HepG2 (cell line): ENCODE data around the gene TNFRSF6B. TPM values are rescaled to one million over a fixed set of nuclear protein-coding genes. Genes with fewer than 3 reads are reported as not detected.
A peak's percentile ranks its signal among the peaks of the same experiment; 100 is the strongest.

Source experiments
- ATAC-seq: fragments of 200-7000 bp; cut with Tn5 transposase; 3 replicates; pipeline ENCODE4 v1.9.1; 2020; ENCODE audit warnings: mild to moderate bottlenecking, moderate library complexity
- BruUV-seq: library from RNA; stranded (reverse); fragments of 400-500 nt; replicated peaks from 2 replicates; lab custom pipeline; 2021; lab: Mats Ljungman, UMichigan
- CTCF ChIA-PET: fragments of 300-600 bp; formaldehyde crosslinking; extraction: SDS; loops from one replicate; lab custom pipeline; 2021; ENCODE audit warnings: low total read pairs, inconsistent platforms, low intra/inter-chr PET ratio; lab: Yijun Ruan, JAX
- POLR2A ChIA-PET: fragments of 350-600 bp; sonication (Branson Sonifier 250); formaldehyde crosslinking; loops from one replicate; lab custom pipeline; 2020; ENCODE audit warnings: antibody characterized with exemption, inconsistent platforms; lab: Yijun Ruan, JAX
- DNase-seq: peaks from one replicate; pipeline ENCODE4 v3.0.0-alpha.2; 2015; ENCODE audit warnings: low spot score
- FAIRE-seq: peaks from 3 replicates; lab custom pipeline; 2011; peaks lifted over from hg19 to GRCh38; lab: Jason Lieb, UNC
- H2AFZ ChIP-seq: one replicate; pipeline ENCODE4 v1.6.1; 2011; ENCODE audit warnings: low read length, inconsistent platforms
- H3K27ac ChIP-seq: fragments of 300-600 bp; 3 replicates; pipeline ENCODE4 v1.8.0; 2011; ENCODE audit warnings: mixed run types, mild to moderate bottlenecking, mixed read lengths, low read length, inconsistent platforms; ENCODE audit not compliant: insufficient read depth; ENCODE audit errors: extremely low read length
- H3K27me3 ChIP-seq, 2 experiments: fragments of 200-600 bp in 1 of 2; 2 replicates in 1 of 2; 3 replicates in 1 of 2; pipeline versions ENCODE4 v1.6.0 to v1.8.0; 2011; ENCODE audit warnings: low read length in 2 of 2, mild to moderate bottlenecking in 2 of 2, moderate library complexity in 2 of 2, inconsistent platforms in 1 of 2; ENCODE audit not compliant: insufficient read depth in 2 of 2, control insufficient read depth in 1 of 2
- H3K36me3 ChIP-seq, 2 experiments: fragments of 200-600 bp in 1 of 2; replicated peaks in 1 of 2; 2 replicates in 1 of 2; 3 replicates in 1 of 2; pipeline versions ENCODE4 v1.5.1 to v1.8.0; 2011; ENCODE audit warnings: low read length in 2 of 2, inconsistent platforms in 1 of 2; ENCODE audit not compliant: insufficient read depth in 2 of 2, control insufficient read depth in 1 of 2
- H3K4me1 ChIP-seq: 2 replicates; pipeline ENCODE4 v1.5.1; 2012; ENCODE audit warnings: low read length, inconsistent platforms; ENCODE audit not compliant: insufficient read depth
- H3K4me2 ChIP-seq: 2 replicates; pipeline ENCODE4 v1.6.0; 2011; ENCODE audit warnings: low read depth, low read length, inconsistent platforms
- H3K4me3 ChIP-seq, 3 experiments: fragments of 200-600 bp in 1 of 3; sonication (generic), shearing (Covaris generic) in 1 of 3; replicated peaks in 1 of 3; 2 replicates each; pipeline ENCODE4 v1.5.1; 2011 to 2016; ENCODE audit warnings: low read length in 3 of 3, inconsistent platforms in 2 of 3, low read depth in 2 of 3, mild to moderate bottlenecking in 2 of 3, control low read depth in 1 of 3, mixed read lengths in 1 of 3; ENCODE audit not compliant: insufficient read depth in 1 of 3
- H3K79me2 ChIP-seq: one replicate; pipeline ENCODE4 v1.6.1; 2011; ENCODE audit warnings: low read length, inconsistent platforms; ENCODE audit not compliant: insufficient read depth
- H3K9ac ChIP-seq: 2 replicates; pipeline ENCODE4 v1.6.0; 2011; ENCODE audit warnings: mild to moderate bottlenecking, low read depth, low read length, inconsistent platforms; ENCODE audit not compliant: insufficient read depth
- H3K9me3 ChIP-seq: 2 replicates; pipeline ENCODE4 v1.5.1; 2012; ENCODE audit warnings: mild to moderate bottlenecking, low read length
- H4K20me1 ChIP-seq: 2 replicates; pipeline ENCODE4 v1.6.0; 2011; ENCODE audit warnings: inconsistent platforms, mild to moderate bottlenecking, low read length, moderate library complexity; ENCODE audit not compliant: insufficient read depth
- ARNTL ChIP-seq: sonication (generic); formaldehyde crosslinking; IDR thresholded peaks from 2 replicates; pipeline ENCODE4 v1.4.0; 2020; ENCODE audit warnings: mild to moderate bottlenecking, missing genetic modification reagents
- FOXA1 ChIP-seq, 2 experiments: fragments of 450-650 bp in 1 of 2; sonication (generic) in 1 of 2; formaldehyde crosslinking in 1 of 2; IDR thresholded peaks; 2 replicates each; pipeline versions ENCODE4 v1.4.0 to v1.6.1; 2016 to 2020; ENCODE audit warnings: missing genetic modification reagents in 1 of 2
- KLF16 ChIP-seq, 2 experiments: sonication (generic) in 1 of 2; formaldehyde crosslinking in 1 of 2; IDR thresholded peaks; 2 replicates each; pipeline versions ENCODE4 v1.6.1 to v1.8.0; 2016 to 2023; ENCODE audit warnings: missing genetic modification reagents in 2 of 2, missing compliant biosample characterization in 1 of 2
- KLF6 ChIP-seq: IDR thresholded peaks from 2 replicates; pipeline ENCODE4 v1.8.0; 2016; ENCODE audit warnings: missing biosample characterization, missing genetic modification reagents
- MAZ ChIP-seq, 2 experiments: sonication (generic) in 1 of 2; formaldehyde crosslinking in 1 of 2; IDR thresholded peaks; 2 replicates each; pipeline versions ENCODE4 v1.5.0 to v1.6.1; 2012 to 2020; ENCODE audit warnings: low read depth in 2 of 2, mild to moderate bottlenecking in 2 of 2, borderline replicate concordance in 1 of 2, improper control_type of control experiment in 1 of 2, low read length in 1 of 2, missing genetic modification reagents in 1 of 2, moderate library complexity in 1 of 2
- NCOR1 ChIP-seq: fragments of 200-600 bp; sonication (generic); IDR thresholded peaks from 2 replicates; pipeline ENCODE4 v1.7.0; 2017; ENCODE audit warnings: antibody characterized with exemption, low read length, borderline replicate concordance
- POLR2G ChIP-seq: fragments of 200-400 bp; formaldehyde crosslinking; IDR thresholded peaks from 2 replicates; pipeline ENCODE4 v1.6.1; 2018; ENCODE audit warnings: mild to moderate bottlenecking, low read depth, low read length, moderate library complexity
- SAFB2 ChIP-seq: sonication (generic); formaldehyde crosslinking; IDR thresholded peaks from 2 replicates; pipeline ENCODE4 v1.5.1; 2020; ENCODE audit warnings: missing genetic modification reagents, low read depth, mild to moderate bottlenecking, borderline replicate concordance
- SOX5 ChIP-seq: IDR thresholded peaks from 2 replicates; pipeline ENCODE4 v1.6.1; 2016; ENCODE audit warnings: borderline replicate concordance
- SSRP1 ChIP-seq: IDR thresholded peaks from 2 replicates; pipeline ENCODE4 v1.6.1; 2016; ENCODE audit warnings: control low read depth
- TCF7L2 ChIP-seq: IDR thresholded peaks from 2 replicates; pipeline ENCODE4 v1.6.1; 2011; ENCODE audit warnings: mild to moderate bottlenecking, low read depth, low read length, moderate library complexity
- ZNF263 ChIP-seq: sonication (generic); formaldehyde crosslinking; IDR thresholded peaks from 2 replicates; pipeline ENCODE4 v1.4.0; 2020; ENCODE audit warnings: missing genetic modification reagents
- ZNF547 ChIP-seq: sonication (generic); formaldehyde crosslinking; IDR thresholded peaks from 2 replicates; pipeline ENCODE4 v1.5.1; 2020; ENCODE audit warnings: mild to moderate bottlenecking, missing genetic modification reagents
- ZNF598 ChIP-seq: sonication (generic); formaldehyde crosslinking; IDR thresholded peaks from 2 replicates; pipeline ENCODE4 v1.5.1; 2020; ENCODE audit warnings: mild to moderate bottlenecking, missing genetic modification reagents, borderline replicate concordance
- ZNF678 ChIP-seq: sonication (generic); formaldehyde crosslinking; IDR thresholded peaks from 2 replicates; pipeline ENCODE4 v1.4.0; 2020; ENCODE audit warnings: mild to moderate bottlenecking, missing genetic modification reagents
- ZNF788 ChIP-seq: sonication (generic); formaldehyde crosslinking; IDR thresholded peaks from 2 replicates; pipeline ENCODE4 v1.5.0; 2020; ENCODE audit warnings: mild to moderate bottlenecking, missing genetic modification reagents, borderline replicate concordance
- WGBS: methylation state at CpG from one replicate; pipeline ENCODE4 v1.1.6; 2017; ENCODE audit warnings: low lambda C conversion rate; 5-methylcytosine and 5-hydroxymethylcytosine counted together
- in situ Hi-C: cut with HindIII; loops from 2 replicates; pipeline ENCODE4 v1.10.0; 2017; ENCODE audit warnings: low pct_unique_long_range_greater_than_20kb; ENCODE audit not compliant: extremely low pct_ligation_motif_present
- intact Hi-C: fragments of 100-400 bp; cut with micrococcal nuclease; formaldehyde crosslinking; loops from one replicate; pipeline ENCODE4 v1.10.0; 2022; ENCODE audit not compliant: unreplicated experiment
- polyA plus RNA-seq, 8 experiments: library from polyadenylated mRNA; depleted of rRNA in 3 of 8; stranded (reverse) in 7 of 8; unstranded in 1 of 8; fragments of >200 nt; fragmentation: Illumina TruSeq in 4 of 8; extraction: Trizol in 4 of 8; gene quantifications; 2 replicates each; pipeline versions ENCODE4 v1.2.1 to v1.2.3, GENCODE V29; 2011 to 2016; ENCODE audit warnings: low read depth in 4 of 8, missing spikeins in 1 of 8, mixed read lengths in 1 of 8; ENCODE audit not compliant: insufficient read depth in 1 of 8
- total RNA-seq, 5 experiments: library from RNA; depleted of rRNA; stranded (reverse); fragments of >200 nt; fragmentation: Illumina TruSeq; extraction: Trizol; gene quantifications; 2 replicates each; pipeline ENCODE4 v1.2.3, GENCODE V29; 2016; ENCODE audit warnings: low read depth in 1 of 5
- TF ChIP-seq, protein P1 (sequence below): sonication (generic); formaldehyde crosslinking; IDR thresholded peaks from 2 replicates; pipeline ENCODE4 v1.5.1; 2020; ENCODE audit warnings: missing genetic modification reagents, mild to moderate bottlenecking, borderline replicate concordance
- TF ChIP-seq, protein P2 (sequence below): sonication (generic); formaldehyde crosslinking; IDR thresholded peaks from 2 replicates; pipeline ENCODE4 v1.4.0; 2020; ENCODE audit warnings: missing genetic modification reagents
- TF ChIP-seq, protein P3 (sequence below): sonication (generic); formaldehyde crosslinking; IDR thresholded peaks from 2 replicates; pipeline ENCODE4 v1.8.0; 2022; ENCODE audit warnings: low read depth, missing genetic modification reagents

TNFRSF6B gene
- total and polyA plus RNA-seq, 2 of the 13 experiments (the other 11 are each of a cell fraction or from before 2014, with no cell fraction given) = 0.24 TPM; not detected in 1

DNA sequence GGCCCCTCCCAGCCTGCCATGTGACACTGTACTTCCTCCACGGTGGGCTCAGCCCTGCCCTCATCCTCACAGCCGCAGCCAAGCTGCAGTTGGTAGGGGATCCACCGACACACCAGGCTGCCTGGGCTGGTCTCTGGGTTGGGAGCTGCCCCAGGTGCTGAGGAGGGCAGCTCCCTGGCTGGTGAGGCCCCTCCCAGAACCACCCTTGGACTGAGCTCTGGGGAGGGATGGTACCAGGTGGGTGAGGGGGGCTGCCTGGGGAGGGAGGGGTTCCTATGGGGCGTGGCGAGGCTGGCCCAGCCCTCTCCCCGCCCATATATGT is 185 bp upstream of the TNFRSF6B start (continued):
- TF ChIP-seq KLF16 (CRISPR knock-in tag; IDR thresholded peaks at IDR 0.05) = no peak
- no peak for TF ChIP-seq MAZ (IDR thresholded peaks at IDR 0.05; ENCODE audit: borderline replicate concordance, low read depth, low read length)
- TF ChIP-seq MAZ (CRISPR knock-in tag; IDR thresholded peaks at IDR 0.05; ENCODE audit: low read depth) = 0 out of 2 replicates have a peak, but pooled peaks have one; percentile 2
- TF ChIP-seq ZNF263 = no peak
- no peak for TF ChIP-seq NCOR1
- TF ChIP-seq TCF7L2 = no peak

GRCh38 chr20:63697357-63697867 is 960 bp downstream of the TNFRSF6B start:
- ChIA-PET POLR2A (interaction anchor here (1.0 to 2.0 kb wide), 5 partner anchors 11 to 43 kb away, joined by 3 to 11 read pairs (median 4); partner anchors contain the start of genes ARFRP1, RTEL1 and ZGPAT), CTCF (no interaction called here)
- Histone ChIP-seq H3K4me2 (peak overlapping the region; percentile 63), H2AFZ (no peak overlapping the region), H3K4me1 (peaks cover 21% of the 10 kb centered on the region), H4K20me1 (peaks cover 4% of the 10 kb centered on the region; the same call in 1 of the 2 replicates), H3K9ac (no peak overlapping the region), H3K27me3 (no peaks in the 10 kb centered on the region), H3K4me3 (peak overlapping the region in 1 of 3 experiments; percentile 43; a peak in 1 of 6 replicates), H3K79me2 (no peaks in the 10 kb centered on the region), H3K9me3 (no peaks in the 10 kb centered on the region), H3K36me3 (peaks cover 4% of the 10 kb centered on the region in 2 experiments; a peak in 4 of 5 replicates), H3K27ac (no peak overlapping the region)
- no peak for DNase-seq
- in situ Hi-C loops (no loop called here), intact Hi-C loops (no loop called here)
- peak; percentile 23 for ATAC-seq
- no peak for FAIRE-seq
- 82% methylated on average over 4 of the region's 7 CpGs for WGBS
- no TSS peak for BruUV-seq
- no peak for TF ChIP-seq SOX5 (CRISPR knock-in tag)
- TF ChIP-seq, protein P1, sequence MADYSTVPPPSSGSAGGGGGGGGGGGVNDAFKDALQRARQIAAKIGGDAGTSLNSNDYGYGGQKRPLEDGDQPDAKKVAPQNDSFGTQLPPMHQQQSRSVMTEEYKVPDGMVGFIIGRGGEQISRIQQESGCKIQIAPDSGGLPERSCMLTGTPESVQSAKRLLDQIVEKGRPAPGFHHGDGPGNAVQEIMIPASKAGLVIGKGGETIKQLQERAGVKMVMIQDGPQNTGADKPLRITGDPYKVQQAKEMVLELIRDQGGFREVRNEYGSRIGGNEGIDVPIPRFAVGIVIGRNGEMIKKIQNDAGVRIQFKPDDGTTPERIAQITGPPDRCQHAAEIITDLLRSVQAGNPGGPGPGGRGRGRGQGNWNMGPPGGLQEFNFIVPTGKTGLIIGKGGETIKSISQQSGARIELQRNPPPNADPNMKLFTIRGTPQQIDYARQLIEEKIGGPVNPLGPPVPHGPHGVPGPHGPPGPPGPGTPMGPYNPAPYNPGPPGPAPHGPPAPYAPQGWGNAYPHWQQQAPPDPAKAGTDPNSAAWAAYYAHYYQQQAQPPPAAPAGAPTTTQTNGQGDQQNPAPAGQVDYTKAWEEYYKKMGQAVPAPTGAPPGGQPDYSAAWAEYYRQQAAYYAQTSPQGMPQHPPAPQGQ (CRISPR knock-in tag) = 0 out of 2 replicates have a peak, but pooled peaks have one; percentile 19
- TF ChIP-seq ZNF547 (CRISPR knock-in tag) = 0 out of 2 replicates have a peak, but pooled peaks have one; percentile 27
- TF ChIP-seq, protein P2, sequence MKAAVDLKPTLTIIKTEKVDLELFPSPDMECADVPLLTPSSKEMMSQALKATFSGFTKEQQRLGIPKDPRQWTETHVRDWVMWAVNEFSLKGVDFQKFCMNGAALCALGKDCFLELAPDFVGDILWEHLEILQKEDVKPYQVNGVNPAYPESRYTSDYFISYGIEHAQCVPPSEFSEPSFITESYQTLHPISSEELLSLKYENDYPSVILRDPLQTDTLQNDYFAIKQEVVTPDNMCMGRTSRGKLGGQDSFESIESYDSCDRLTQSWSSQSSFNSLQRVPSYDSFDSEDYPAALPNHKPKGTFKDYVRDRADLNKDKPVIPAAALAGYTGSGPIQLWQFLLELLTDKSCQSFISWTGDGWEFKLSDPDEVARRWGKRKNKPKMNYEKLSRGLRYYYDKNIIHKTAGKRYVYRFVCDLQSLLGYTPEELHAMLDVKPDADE = no peak
- no peak for TF ChIP-seq KLF6
- TF ChIP-seq, protein P3, sequence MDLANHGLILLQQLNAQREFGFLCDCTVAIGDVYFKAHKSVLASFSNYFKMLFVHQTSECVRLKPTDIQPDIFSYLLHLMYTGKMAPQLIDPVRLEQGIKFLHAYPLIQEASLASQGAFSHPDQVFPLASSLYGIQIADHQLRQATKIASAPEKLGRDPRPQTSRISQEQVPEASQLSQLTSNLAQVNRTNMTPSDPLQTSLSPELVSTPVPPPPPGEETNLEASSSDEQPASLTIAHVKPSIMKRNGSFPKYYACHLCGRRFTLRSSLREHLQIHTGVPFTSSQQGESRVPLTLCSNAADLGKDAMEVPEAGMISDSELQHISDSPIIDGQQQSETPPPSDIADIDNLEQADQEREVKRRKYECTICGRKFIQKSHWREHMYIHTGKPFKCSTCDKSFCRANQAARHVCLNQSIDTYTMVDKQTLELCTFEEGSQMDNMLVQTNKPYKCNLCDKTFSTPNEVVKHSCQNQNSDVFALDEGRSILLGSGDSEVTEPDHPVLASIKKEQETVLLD (CRISPR knock-in tag) = 0 out of 2 replicates have a peak, but pooled peaks have one; percentile 8
- peak; percentile 19; the same call in 1 of the 2 replicates for TF ChIP-seq SAFB2 (CRISPR knock-in tag)
- no peak for TF ChIP-seq FOXA1 (IDR thresholded peaks at IDR 0.05)
- peak; percentile 22; the same call in 1 of the 2 replicates for TF ChIP-seq FOXA1 (CRISPR knock-in tag; IDR thresholded peaks at IDR 0.05)
- TF ChIP-seq ZNF788 (CRISPR knock-in tag) = no peak
- TF ChIP-seq SSRP1 (CRISPR knock-in tag) = peak; percentile 78; the same call in 1 of the 2 replicates
- TF ChIP-seq ZNF678 (CRISPR knock-in tag) = 0 out of 2 replicates have a peak, but pooled peaks have one; percentile 19
- 0 out of 2 replicates have a peak, but pooled peaks have one; percentile 30 for TF ChIP-seq ARNTL (CRISPR knock-in tag)
- peak; percentile 42 for TF ChIP-seq POLR2G
- TF ChIP-seq ZNF598 (CRISPR knock-in tag) = 0 out of 2 replicates have a peak, but pooled peaks have one; percentile 69
